Peyer's patch (tissue), 4 donors: ENCODE data around the gene LPIN1. TPM values are rescaled to one million over a fixed set of nuclear protein-coding genes. Genes with fewer than 3 reads are reported as not detected.
A peak's percentile ranks its signal among the peaks of the same experiment; 100 is the strongest.

Source experiments
- DNase-seq, 3 donors: peaks; one replicate each; pipeline ENCODE4 v3.0.0-alpha.2; 2017 to 2019
- H3K27ac ChIP-seq, 4 donors: fragments of 200-600 bp; sonication (generic); one replicate each; pipeline ENCODE4 v1.5.1; 2016 to 2019
- H3K27me3 ChIP-seq, 2 donors: fragments of 200-600 bp; sonication (generic); one replicate each; pipeline ENCODE4 v1.5.1; 2019
- H3K36me3 ChIP-seq, 3 donors: fragments of 200-600 bp; sonication (generic); one replicate each; pipeline ENCODE4 v1.5.1; 2016 to 2019
- H3K4me1 ChIP-seq, 4 donors: fragments of 200-600 bp; sonication (generic); one replicate each; pipeline ENCODE4 v1.5.1; 2016 to 2019
- H3K4me3 ChIP-seq, 4 donors: fragments of 200-600 bp; sonication (generic); 1 replicate in 3 of 4; 2 replicates in 1 of 4; pipeline ENCODE4 v1.5.1; 2016 to 2019; ENCODE audit warnings: mild to moderate bottlenecking in 1 of 4
- H3K9me3 ChIP-seq, 4 donors: fragments of 200-600 bp; sonication (generic); one replicate each; pipeline ENCODE4 v1.5.1; 2016 to 2019; ENCODE audit warnings: mild to moderate bottlenecking in 1 of 4
- POLR2A ChIP-seq, 2 donors: fragments of 450-650 bp; IDR thresholded peaks; one replicate each; pipeline ENCODE4 v1.5.1; 2017; ENCODE audit warnings: antibody characterized with exemption in 2 of 2, mild to moderate bottlenecking in 2 of 2, moderate library complexity in 2 of 2
- total RNA-seq, 4 donors: library from RNA; depleted of rRNA; stranded (reverse); fragments of >200 nt; gene quantifications; one replicate each; pipeline ENCODE4 v1.1.0, GENCODE V29; 2016
- TF ChIP-seq, protein P1 (sequence below), 6 experiments: fragments of 450-650 bp in 4 of 6; fragments of 200-600 bp in 2 of 6; sonication (generic) in 1 of 6; IDR thresholded peaks; one replicate each; pipeline ENCODE4 v1.5.1; 2017 to 2019; ENCODE audit warnings: antibody characterized with exemption in 6 of 6, mild to moderate bottlenecking in 3 of 6, moderate library complexity in 1 of 6

Gene LPIN1
- total RNA-seq, 4 donors from 2014 or later: 28.7 to 69.3 (median 44.0) TPM

DNA sequence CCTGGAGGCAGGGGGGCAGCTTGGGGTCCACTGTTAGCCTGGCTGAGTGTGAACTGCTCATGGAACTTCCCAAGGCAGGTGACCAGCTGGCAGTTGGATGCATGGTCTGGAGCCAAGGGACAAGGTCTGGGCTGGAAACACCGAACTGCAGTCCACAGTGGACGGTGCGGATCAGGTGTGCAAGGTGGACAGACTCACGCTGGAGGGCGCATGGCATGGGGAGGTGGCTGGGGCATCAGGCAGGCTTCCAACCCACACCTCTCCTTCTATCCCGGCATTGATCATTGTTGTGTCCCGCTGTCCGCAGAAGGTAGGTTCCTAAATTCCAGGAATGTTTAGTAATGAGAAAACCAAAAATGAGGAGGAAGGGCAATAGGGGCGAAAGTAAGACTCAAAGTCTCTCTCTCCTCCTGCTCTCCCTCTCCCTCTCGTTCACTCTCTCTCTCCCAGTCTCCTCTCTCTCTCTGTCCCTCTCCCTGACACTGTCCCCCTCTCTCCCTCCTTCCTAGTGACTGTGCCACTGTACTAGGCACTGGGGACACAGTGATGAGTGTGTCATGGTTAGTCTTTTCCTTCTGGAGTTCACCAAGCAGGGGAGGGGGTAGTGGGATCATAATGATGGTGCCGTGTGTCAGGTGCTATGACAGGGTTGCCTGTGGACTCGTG is 30.3 kb upstream of the LPIN1 start:
- Histone ChIP-seq H3K36me3 (no peaks in the 10 kb centered on the region), H3K27ac (peak overlapping the region in 1 of 4 donors; percentile 34), H3K27me3 (no peaks in the 10 kb centered on the region), H3K9me3 (no peaks in the 10 kb centered on the region), H3K4me1 (no peaks in the 10 kb centered on the region), H3K4me3 (no peak overlapping the region)
- no peak for DNase-seq
- TF ChIP-seq, protein P1, sequence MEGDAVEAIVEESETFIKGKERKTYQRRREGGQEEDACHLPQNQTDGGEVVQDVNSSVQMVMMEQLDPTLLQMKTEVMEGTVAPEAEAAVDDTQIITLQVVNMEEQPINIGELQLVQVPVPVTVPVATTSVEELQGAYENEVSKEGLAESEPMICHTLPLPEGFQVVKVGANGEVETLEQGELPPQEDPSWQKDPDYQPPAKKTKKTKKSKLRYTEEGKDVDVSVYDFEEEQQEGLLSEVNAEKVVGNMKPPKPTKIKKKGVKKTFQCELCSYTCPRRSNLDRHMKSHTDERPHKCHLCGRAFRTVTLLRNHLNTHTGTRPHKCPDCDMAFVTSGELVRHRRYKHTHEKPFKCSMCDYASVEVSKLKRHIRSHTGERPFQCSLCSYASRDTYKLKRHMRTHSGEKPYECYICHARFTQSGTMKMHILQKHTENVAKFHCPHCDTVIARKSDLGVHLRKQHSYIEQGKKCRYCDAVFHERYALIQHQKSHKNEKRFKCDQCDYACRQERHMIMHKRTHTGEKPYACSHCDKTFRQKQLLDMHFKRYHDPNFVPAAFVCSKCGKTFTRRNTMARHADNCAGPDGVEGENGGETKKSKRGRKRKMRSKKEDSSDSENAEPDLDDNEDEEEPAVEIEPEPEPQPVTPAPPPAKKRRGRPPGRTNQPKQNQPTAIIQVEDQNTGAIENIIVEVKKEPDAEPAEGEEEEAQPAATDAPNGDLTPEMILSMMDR (IDR thresholded peaks at IDR 0.05): no peak
- no peak for TF ChIP-seq POLR2A (IDR thresholded peaks at IDR 0.05)

DNA sequence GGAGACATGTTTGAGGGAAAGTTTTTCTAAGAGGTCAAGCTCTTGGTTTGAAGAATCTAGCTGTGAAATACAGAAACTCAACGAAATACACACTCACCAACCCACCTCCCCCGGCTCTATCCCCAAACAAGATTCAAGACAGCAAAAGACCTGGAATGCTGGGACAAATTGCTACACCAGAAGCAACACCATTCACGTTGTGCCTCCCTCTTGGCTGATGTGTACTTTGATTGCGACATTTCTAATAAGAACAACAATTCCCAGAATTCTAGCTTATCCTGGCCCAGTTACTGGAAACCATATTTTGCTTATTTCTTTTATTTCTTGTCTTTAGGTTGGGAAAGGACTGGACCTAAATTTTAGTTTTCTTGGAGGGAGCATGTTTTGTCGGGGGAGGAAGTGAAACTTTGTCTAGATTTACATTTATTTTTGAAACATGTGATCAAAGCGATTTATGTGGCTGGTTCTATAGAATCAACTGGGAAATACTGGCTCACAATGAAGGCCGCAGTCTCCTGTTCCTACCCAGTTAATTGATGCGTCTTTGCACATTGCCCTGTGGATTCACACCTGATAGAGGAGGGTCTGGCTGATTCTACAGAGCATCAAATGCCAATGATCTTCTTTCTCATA is 29.6 kb upstream of the LPIN1 start:
- Histone ChIP-seq H3K27ac (peak overlapping the region in 1 of 4 donors; percentile 34), H3K4me1 (no peaks in the 10 kb centered on the region), H3K4me3 (no peak overlapping the region), H3K36me3 (no peaks in the 10 kb centered on the region), H3K27me3 (no peaks in the 10 kb centered on the region), H3K9me3 (no peaks in the 10 kb centered on the region)
- TF ChIP-seq, protein P1 (IDR thresholded peaks at IDR 0.05): no peak
- TF ChIP-seq POLR2A (IDR thresholded peaks at IDR 0.05): no peak
- no peak for DNase-seq

DNA sequence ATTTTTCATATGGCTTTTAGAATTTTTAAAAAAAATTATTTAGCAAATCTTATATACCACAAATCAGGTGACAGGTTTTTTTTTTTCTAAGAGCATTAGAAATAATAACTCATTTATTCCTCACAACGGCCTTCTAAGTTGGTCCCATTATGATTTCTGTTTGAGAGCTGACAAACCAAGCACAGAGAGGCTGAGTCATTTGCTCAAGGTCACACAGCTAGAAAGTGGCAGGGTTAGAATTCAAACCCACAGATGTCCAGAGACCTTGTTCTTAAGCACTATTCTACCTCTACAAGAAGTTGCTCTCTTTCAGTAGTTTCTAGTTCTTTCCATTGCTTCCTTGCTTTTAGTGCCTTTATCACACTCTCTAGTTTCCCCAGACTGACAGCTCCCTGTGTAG is 28.8 kb upstream of the LPIN1 start:
- no peak overlapping the region for H3K27ac ChIP-seq
- DNase-seq: no peak
- H3K9me3 ChIP-seq: no peaks in the 10 kb centered on the region
- TF ChIP-seq, protein P1 (IDR thresholded peaks at IDR 0.05): no peak
- TF ChIP-seq POLR2A (IDR thresholded peaks at IDR 0.05): no peak
- no peak overlapping the region for H3K4me3 ChIP-seq
- no peaks in the 10 kb centered on the region for H3K27me3 ChIP-seq
- no peaks in the 10 kb centered on the region for H3K4me1 ChIP-seq
- H3K36me3 ChIP-seq: no peaks in the 10 kb centered on the region

DNA sequence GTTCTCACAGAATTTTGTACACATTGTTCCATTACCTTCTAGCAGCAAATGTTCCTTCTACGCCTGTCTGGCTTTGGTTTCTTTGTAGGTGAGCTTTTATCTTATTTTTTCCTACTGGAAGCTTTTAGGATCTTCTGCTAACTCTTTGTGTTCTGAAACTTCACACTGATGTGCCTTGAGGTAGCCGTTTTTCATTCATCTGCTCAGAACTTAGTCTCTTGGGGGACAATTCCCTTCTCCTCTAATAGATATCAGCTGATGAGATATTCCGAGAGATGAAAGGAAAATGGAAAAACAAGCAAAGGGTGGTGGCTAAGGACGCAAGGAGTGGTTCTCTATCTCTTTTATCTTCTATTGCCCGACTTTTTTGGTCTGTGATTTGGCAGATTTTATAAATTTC is 27.8 kb upstream of the LPIN1 start:
- TF ChIP-seq, protein P1 (IDR thresholded peaks at IDR 0.05): no peak
- no peak for TF ChIP-seq POLR2A (IDR thresholded peaks at IDR 0.05)

DNA sequence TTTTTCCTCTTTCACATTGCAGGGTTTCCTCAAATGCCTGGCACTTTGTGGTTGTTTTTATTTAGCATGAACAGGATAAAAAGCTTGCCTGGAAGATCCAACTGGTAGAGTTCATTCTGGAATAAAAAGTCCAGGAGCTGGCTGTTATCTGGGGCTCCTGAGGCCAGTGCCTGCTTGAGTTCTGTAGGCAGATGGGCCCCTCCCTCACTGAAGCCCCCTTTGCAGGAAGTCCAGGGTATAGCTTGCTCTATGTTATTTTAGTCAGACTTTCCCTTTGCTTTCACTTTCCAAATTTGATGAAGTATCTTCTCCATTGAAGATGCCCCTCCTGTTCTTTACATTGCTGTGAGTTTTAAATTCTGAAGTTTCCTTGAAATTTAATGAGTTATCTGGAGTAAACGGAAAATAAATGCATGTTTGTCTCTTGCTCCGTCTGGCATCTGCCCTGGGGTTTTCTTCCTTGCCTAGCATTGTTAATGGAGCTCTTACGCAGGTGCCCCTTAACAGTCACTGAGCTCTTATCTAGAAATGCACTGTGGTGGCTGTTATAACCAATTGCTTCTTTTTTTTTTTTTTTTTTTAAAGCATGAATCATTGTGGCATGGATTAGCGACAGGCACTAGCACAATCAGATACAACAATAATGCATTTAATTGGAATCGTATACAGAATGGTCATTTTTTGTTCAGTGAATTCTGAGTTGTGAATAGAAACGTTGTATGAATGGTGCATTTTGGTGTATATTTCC is 27.0 kb upstream of the LPIN1 start:
- TF ChIP-seq POLR2A (IDR thresholded peaks at IDR 0.05): no peak
- TF ChIP-seq, protein P1 (IDR thresholded peaks at IDR 0.05): no peak
- Histone ChIP-seq H3K4me3 (no peak overlapping the region), H3K36me3 (no peaks in the 10 kb centered on the region), H3K27me3 (no peaks in the 10 kb centered on the region), H3K4me1 (no peaks in the 10 kb centered on the region), H3K9me3 (no peaks in the 10 kb centered on the region), H3K27ac (no peak overlapping the region)
- no peak for DNase-seq

More for the DNA sequence above, 27.8 kb upstream of the LPIN1 start:
- DNase-seq: no peak
- Histone ChIP-seq H3K27me3 (no peaks in the 10 kb centered on the region), H3K9me3 (no peaks in the 10 kb centered on the region), H3K36me3 (no peaks in the 10 kb centered on the region), H3K27ac (no peak overlapping the region), H3K4me1 (no peaks in the 10 kb centered on the region), H3K4me3 (no peak overlapping the region)
